Left forelimb (tissue), 1 donor: ENCODE results near the gene SLC9A3.
"Not testable (repeated sequence)": the region's sequence is repeated elsewhere in the genome, so short reads cannot be mapped to it uniquely, and the experiment has no call there.

ENCODE experiments used
- DNase-seq: peaks from one replicate; pipeline ENCODE4 v3.0.0-alpha.2; 2018; ENCODE audit warnings: low spot score

The SLC9A3 gene

GRCh38 chr5:489689-490080 lies 34.6 kb downstream of the SLC9A3 start:
- DNase-seq: no peak

- DNase-seq: no peak
Observed at GRCh38 chr5:488744-489688, 35.2 kb downstream of the SLC9A3 start.

GRCh38 chr5:488241-488640 lies 36.0 kb downstream of the SLC9A3 start:
- no peak for DNase-seq

GRCh38 chr5:486597-486996 lies 37.7 kb downstream of the SLC9A3 start:
- not testable (repeated sequence) for DNase-seq

DNA sequence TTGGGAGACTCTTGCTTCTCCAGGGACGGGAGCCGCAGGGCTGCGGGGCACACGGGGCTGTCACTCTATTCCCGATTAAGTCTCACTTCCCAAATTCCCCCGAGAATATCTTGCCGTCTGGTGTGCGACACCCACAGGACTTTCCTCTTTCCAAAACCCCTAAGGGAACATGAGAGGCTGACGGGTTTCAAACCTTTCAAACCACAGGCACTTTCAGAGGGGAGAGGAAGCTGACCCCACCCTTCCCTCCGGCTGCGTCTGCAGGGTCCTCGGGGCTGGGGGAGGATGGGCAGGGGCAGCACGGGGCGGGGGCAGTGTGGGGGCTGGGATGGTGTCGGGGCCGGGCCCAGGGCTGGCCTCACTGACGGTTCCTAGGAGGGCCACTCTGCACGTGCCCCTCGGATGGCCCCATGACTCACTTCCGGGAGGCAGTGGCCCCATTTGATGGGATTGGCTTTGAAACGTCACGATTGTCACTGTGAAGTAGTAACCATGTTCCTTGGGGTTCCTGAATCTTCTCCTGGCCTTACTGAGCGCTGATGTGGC lies 38.2 kb downstream of the SLC9A3 start:
- DNase-seq: no peak

DNA sequence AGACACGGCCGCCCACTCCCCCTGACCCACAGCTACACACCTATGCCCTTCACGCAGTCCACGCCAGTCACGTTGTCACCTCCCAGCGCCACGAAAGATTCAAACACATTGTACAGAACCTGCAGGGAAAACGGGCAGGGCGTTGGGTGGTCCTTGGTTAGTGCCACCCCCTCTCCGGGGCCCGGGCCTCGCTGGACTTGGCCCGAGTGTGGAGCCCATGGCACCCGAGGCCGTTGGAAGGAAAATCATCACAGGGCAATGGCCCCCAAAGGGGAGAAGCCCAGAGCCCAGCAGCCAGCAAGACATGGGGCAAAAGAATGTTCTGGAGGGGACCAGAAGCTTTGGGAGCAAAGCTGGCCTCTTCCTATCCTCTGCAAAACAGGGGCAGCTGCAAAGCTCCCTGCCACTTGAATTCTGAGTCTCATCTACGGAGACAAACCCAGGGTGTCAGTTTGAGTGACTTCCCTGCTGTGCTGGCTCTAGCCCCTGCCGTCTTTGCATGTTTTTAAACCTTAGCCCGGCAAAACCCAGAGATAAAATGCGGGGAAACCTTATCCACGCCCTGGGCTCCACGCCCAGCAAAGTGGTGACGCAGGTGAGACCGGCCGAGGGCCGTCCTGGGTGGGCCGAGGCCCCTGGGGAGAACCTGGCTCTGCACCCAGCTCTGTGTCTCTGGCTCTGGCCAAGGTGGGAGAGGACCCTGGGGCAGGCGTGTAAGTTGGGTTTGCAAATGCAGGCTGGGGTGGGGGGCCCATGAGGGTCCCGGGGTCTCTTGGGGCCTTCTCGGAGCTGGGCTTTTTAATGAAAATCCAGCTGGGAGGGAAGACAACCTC lies 38.9 kb downstream of the SLC9A3 start:
- no peak for DNase-seq

DNA sequence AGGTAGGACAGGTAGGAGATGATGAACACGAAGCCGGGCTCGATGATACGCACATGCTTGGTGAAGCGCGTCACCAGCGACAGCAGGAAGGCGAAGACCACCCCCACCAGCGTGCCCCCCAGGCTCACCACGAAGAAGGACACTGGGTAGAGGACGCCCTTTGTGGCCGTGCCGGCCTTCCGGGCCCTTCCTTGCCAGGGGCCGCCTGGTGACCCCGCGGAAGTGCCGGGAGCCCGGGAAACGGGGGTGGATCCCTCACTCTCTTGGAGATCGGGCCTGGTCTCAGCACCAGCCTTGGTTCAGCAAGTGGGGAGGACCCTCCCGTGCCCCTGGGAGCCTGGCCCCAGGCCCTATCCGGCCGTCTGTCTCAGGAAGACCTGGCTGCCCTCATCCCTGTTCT lies 39.7 kb downstream of the SLC9A3 start:
- DNase-seq: no peak

DNA sequence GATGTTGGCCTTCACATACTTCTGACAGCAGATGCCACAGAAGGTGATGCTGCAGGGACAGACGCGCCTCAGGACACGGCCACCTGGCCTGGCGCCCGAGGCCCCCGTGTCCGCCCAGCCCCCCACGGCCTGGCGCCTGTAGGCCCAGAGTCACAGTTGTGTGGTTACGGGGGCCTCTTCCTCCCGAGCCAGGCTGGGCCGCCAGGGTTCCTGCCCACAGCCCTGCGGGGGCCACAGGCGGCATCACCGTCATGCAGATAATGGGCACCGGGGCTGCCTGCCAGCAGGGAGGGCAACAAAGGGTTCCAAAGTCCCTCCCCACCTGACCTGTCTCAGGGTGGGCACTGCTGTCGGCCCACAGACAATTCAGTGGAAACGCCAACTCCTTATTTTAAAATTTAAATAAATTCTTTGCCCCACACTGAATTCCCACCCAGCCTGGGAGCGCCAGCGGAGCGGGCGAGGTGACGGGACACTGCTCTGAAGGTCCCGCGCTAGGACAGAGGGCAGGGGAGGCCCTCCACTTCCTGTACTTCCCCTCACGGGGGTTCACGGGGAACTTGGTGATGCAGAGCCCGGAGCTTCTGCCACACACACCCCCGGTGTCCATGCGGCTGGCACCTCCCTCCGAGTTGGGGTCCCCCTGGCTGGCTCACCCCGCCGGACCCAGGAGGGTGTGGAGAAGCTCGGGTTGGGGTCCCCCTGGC lies 40.7 kb downstream of the SLC9A3 start:
- no peak for DNase-seq

DNA sequence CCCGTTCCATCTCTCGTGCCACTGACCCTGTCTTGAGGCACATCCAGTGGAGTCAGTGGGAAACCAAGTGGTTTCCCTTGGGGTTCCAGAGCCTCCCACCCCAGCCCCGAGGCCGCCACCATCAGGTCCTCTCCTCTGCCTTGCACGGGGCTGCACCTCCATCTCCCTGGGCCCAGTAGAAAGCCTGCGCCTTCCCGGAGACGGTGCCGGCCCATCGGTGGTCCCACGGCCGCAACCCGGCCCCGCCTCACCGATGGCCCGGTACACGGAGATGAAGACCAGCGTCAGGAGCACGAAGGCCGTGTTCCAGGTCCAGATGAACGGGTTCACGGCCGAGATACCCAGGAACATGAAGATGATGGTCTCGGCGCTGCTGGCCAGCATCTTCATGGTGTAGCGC lies 41.2 kb downstream of the SLC9A3 start:
- DNase-seq: no peak

DNA sequence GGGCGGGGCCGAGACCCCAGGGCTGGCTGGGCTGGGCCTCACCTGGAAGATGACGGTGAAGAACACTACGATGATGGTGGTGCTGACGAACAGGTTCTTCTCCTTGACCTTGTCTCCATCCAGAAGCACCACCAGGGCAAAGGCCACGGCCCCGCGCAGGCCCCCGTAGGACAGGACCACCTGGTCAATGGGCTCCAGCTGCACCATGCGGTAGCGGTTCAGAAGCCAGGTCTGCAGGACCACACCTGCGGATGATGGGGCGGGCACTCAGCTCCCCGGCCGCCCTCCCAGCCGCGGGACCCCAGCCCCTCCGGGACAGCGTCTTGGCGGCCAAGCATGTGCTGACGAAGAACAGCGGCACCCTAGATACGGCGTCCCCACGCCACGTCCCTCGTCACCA lies 41.7 kb downstream of the SLC9A3 start:
- DNase-seq: no peak

DNA sequence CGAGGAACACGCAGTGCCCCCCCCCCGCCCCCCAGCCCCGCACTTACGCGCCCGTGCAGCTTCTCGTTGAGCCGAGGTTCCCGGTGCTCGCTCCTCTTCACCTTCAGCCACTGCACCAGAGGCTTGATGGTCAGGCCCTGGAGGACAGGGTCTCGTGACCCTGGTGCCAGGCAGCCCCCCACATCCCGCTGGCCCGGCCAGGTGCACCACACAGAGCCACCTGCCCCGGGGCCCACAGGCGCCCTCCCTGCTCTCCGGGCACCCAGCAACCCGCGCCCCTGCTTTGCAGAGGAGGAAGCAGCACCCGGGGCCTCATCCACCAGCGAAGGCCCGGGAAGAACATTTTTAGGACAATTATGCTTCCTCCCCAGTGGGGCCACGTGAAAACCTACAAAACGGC lies 42.2 kb downstream of the SLC9A3 start:
- DNase-seq: no peak

- DNase-seq: no peak
Observed at GRCh38 chr5:481347-481746, 42.9 kb downstream of the SLC9A3 start.

DNA sequence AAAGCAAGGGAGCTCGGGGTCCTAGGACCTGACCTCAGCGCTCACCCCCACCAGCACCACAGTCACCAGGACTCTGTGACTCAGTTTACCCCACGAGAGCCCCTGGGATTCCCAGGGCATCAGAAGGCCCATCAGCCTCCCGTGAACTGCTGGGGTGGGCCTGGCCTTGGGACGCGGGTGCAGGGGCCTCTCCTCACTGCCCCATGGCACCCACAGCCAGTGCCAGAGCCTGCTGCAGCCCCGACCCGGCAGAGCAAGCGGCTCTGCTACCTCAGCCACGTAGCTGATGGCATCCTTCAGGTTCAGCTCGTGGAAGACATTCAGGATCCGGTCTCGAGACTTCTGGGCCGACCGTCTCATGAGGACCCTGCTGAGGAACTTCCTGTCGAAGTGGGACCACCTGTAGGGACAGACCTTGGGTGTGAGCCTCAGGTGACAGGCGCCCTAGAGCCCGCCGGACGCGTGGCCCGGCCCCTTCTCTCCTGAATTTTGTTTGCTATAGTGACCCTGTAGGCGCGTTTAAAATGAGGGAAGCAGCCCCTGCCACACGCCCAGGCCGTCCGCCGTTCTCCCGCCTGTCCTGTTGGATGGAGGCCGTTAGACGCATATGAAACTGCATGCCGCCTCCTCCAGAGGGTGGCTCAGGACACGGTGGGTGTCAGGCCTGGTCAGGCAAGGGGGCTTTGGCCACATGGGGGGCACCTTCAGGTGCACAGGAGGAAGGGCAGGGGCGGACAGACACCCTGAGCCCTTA lies 44.5 kb downstream of the SLC9A3 start:
- DNase-seq: no peak

- DNase-seq: no peak
Observed at GRCh38 chr5:478982-479535, 45.2 kb downstream of the SLC9A3 start.

DNA sequence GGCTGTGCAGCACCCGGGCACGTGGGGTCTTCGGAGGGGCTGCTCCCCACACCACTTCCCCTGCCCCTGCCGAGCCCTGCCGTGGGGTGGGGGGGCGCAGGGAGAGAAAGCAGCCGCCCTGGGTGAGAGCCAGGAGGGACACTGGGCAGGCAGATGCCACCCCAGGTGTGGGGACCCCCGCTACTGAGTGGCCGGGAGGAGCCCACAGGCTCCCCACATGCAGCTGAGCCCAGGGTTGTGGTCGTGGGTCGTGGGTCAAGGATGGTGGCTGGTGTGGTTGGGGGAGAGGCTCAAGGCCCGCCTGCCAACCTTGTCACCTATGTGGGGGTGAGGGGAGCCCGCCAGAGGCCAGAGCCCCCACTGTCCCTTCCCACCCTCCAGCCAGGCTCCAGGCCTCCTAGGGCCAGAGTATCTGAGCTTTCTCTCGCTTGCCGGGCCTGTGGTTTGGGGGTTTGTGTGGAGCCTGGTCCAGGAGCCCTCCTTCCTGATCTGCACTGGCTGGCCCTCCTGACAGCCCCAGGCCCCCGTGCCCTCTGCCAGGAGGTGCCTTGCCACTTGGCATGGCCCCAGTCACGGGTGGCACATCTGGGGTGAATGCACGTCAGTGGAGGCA lies 45.8 kb downstream of the SLC9A3 start:
- DNase-seq: no peak

DNA sequence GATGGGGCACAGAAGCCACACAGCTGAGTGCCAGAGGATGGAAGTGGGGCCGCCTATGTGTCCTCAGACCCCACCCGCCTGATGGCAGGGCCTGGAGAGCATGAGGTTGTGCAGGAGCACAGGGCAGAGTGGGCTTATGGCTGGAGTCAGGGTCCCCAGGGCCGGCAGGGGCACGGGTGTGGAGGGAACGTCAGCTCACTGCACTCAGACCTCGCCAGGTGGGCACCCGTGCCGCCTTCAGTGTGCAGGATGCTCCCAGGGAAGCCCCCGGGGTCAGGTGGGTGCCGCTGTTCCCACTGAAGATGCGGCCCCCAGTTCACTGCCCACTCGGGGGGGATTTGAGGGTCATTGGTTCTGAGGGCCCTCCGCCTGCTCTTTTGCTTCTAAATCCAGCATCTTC lies 46.4 kb downstream of the SLC9A3 start:
- DNase-seq: no peak

GRCh38 chr5:477247-477646 lies 47.0 kb downstream of the SLC9A3 start:
- DNase-seq: no peak

- no peak for DNase-seq
Observed at GRCh38 chr5:476814-477175, 47.5 kb downstream of the SLC9A3 start.

- DNase-seq: no peak
Observed at GRCh38 chr5:476102-476813, 48.0 kb downstream of the SLC9A3 start.

DNA sequence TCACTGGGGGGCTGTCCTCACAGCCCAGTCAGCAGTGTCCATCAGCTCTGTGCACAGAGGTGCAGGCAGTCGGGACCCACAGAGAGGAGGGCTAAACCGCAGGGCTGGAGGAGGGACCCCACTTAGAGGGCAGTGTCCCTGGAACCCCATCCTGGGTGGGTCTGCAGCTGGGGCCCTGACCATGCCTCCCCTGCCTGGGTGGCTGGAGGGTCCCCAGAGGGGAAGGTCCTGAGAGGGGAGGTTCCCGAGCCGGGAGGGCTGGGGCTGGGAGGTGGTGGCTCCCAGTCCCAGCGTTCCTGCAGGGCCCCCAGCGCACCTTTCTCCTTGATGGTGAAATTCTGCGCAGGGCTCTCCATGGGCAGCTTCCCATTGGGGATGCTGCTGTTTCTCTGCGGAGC lies 48.5 kb downstream of the SLC9A3 start:
- DNase-seq: no peak
